ENCODE data around the gene ARHGAP15. TPM values are rescaled to one million over a fixed set of nuclear protein-coding genes. Genes with fewer than 3 reads are reported as not detected.
A peak's percentile ranks its signal among the peaks of the same experiment; 100 is the strongest.

The ARHGAP15 gene
- total and polyA plus RNA-seq, 5 donors from 2014 or later, result 242 to 285 (median 260) TPM

GRCh38 chr2:143440411-143441012 lies 311.3 kb downstream of the ARHGAP15 start:
- Mint-ChIP-seq H3K9me3 (no peaks in the 10 kb centered on the region), H3K4me3 (no peak overlapping the region), H3K36me3 (peaks cover 34% of the 10 kb centered on the region), H3K27ac (peak overlapping the region in 2 of 3 donors; percentile 20 to 69), H3K4me1 (peaks cover 4 to 23% (median 13%) of the 10 kb centered on the region in 4 donors), H3K27me3 (no peaks in the 10 kb centered on the region)
- H3K27me3 ChIP-seq (ENCODE audit: control insufficient read depth, insufficient read depth, low read length), result no peaks in the 10 kb centered on the region
- no peaks in the 10 kb centered on the region for H3K4me1 ChIP-seq (ENCODE audit: control insufficient read depth, insufficient read depth, low read length, poor library complexity, severe bottlenecking)
- ATAC-seq (ENCODE audit: low read depth in 2 of 2) (no peak), DNase-seq (no peak)
- peak overlapping the region; percentile 11 for H3K27ac ChIP-seq (ENCODE audit: insufficient read depth, low read length, poor library complexity, severe bottlenecking)
- H3K9me3 ChIP-seq (ENCODE audit: control insufficient read depth in 2 of 2, low read length in 2 of 2), result no peaks in the 10 kb centered on the region
- H3K36me3 ChIP-seq (ENCODE audit: control insufficient read depth, insufficient read depth, low read length), result peaks cover 45% of the 10 kb centered on the region
- H3K4me3 ChIP-seq (ENCODE audit: low read depth, low read length), result no peak overlapping the region

GRCh38 chr2:143442193-143442592 lies 313.0 kb downstream of the ARHGAP15 start:
- Histone ChIP-seq H3K36me3 (ENCODE audit: control insufficient read depth, insufficient read depth, low read length) (peaks cover 30% of the 10 kb centered on the region), H3K9me3 (ENCODE audit: control insufficient read depth in 2 of 2, low read length in 2 of 2) (no peaks in the 10 kb centered on the region), H3K4me1 (ENCODE audit: control insufficient read depth, insufficient read depth, low read length, poor library complexity, severe bottlenecking) (no peaks in the 10 kb centered on the region), H3K27ac (ENCODE audit: insufficient read depth, low read length, poor library complexity, severe bottlenecking) (no peak overlapping the region), H3K4me3 (ENCODE audit: low read depth, low read length) (no peak overlapping the region), H3K27me3 (ENCODE audit: control insufficient read depth, insufficient read depth, low read length) (no peaks in the 10 kb centered on the region)
- H3K36me3 Mint-ChIP-seq, result peaks cover 35% of the 10 kb centered on the region
- no peaks in the 10 kb centered on the region for H3K27me3 Mint-ChIP-seq
- ATAC-seq (ENCODE audit: low read depth in 2 of 2), result no peak
- no peaks in the 10 kb centered on the region for H3K9me3 Mint-ChIP-seq
- H3K4me1 Mint-ChIP-seq, result peaks cover 6 to 23% (median 14%) of the 10 kb centered on the region in 4 donors
- no peak overlapping the region for H3K4me3 Mint-ChIP-seq
- DNase-seq, result no peak
- H3K27ac Mint-ChIP-seq, result no peak overlapping the region

GRCh38 chr2:143451642-143452281 lies 322.5 kb downstream of the ARHGAP15 start:
- Mint-ChIP-seq H3K27me3 (no peaks in the 10 kb centered on the region), H3K9me3 (no peaks in the 10 kb centered on the region), H3K4me3 (peak overlapping the region in 1 of 4 donors; percentile 31), H3K27ac (no peak overlapping the region), H3K36me3 (peaks cover 41% of the 10 kb centered on the region), H3K4me1 (peaks cover 24 to 46% (median 31%) of the 10 kb centered on the region in 4 donors)
- DNase-seq, result no peak
- no peak for ATAC-seq (ENCODE audit: low read depth in 2 of 2)
- H3K27ac ChIP-seq (ENCODE audit: insufficient read depth, low read length, poor library complexity, severe bottlenecking), result no peak overlapping the region
- peaks cover 11% of the 10 kb centered on the region for H3K36me3 ChIP-seq (ENCODE audit: control insufficient read depth, insufficient read depth, low read length)
- H3K4me1 ChIP-seq (ENCODE audit: control insufficient read depth, insufficient read depth, low read length, poor library complexity, severe bottlenecking), result no peaks in the 10 kb centered on the region
- H3K4me3 ChIP-seq (ENCODE audit: low read depth, low read length), result no peak overlapping the region
- H3K9me3 ChIP-seq (ENCODE audit: control insufficient read depth in 2 of 2, low read length in 2 of 2), result no peaks in the 10 kb centered on the region
- H3K27me3 ChIP-seq (ENCODE audit: control insufficient read depth, insufficient read depth, low read length), result no peaks in the 10 kb centered on the region

GRCh38 chr2:143452817-143453451 lies 323.7 kb downstream of the ARHGAP15 start:
- ATAC-seq (ENCODE audit: low read depth in 2 of 2), result peak; percentile 72 to 80
- Mint-ChIP-seq H3K36me3 (peaks cover 38% of the 10 kb centered on the region), H3K4me1 (peaks cover 20 to 44% (median 31%) of the 10 kb centered on the region in 4 donors), H3K9me3 (no peaks in the 10 kb centered on the region), H3K27me3 (no peaks in the 10 kb centered on the region), H3K4me3 (peak overlapping the region in 1 of 4 donors; percentile 15), H3K27ac (peak overlapping the region in 1 of 3 donors; percentile 15)
- DNase-seq, result peak in 2 of 3 donors; percentile 33 to 49
- Histone ChIP-seq H3K9me3 (ENCODE audit: control insufficient read depth in 2 of 2, low read length in 2 of 2) (no peaks in the 10 kb centered on the region), H3K4me3 (ENCODE audit: low read depth, low read length) (peak overlapping the region; percentile 23), H3K27me3 (ENCODE audit: control insufficient read depth, insufficient read depth, low read length) (no peaks in the 10 kb centered on the region), H3K36me3 (ENCODE audit: control insufficient read depth, insufficient read depth, low read length) (peaks cover 9% of the 10 kb centered on the region), H3K4me1 (ENCODE audit: control insufficient read depth, insufficient read depth, low read length, poor library complexity, severe bottlenecking) (no peaks in the 10 kb centered on the region), H3K27ac (ENCODE audit: insufficient read depth, low read length, poor library complexity, severe bottlenecking) (no peak overlapping the region)

GRCh38 chr2:143453981-143454511 lies 324.8 kb downstream of the ARHGAP15 start:
- Mint-ChIP-seq H3K4me1 (peaks cover 16 to 35% (median 30%) of the 10 kb centered on the region in 4 donors), H3K36me3 (peaks cover 40% of the 10 kb centered on the region)
- no peak overlapping the region for H3K27ac ChIP-seq (ENCODE audit: insufficient read depth, low read length, poor library complexity, severe bottlenecking)

GRCh38 chr2:143455317-143455716 lies 326.1 kb downstream of the ARHGAP15 start:
- Histone ChIP-seq H3K36me3 (ENCODE audit: control insufficient read depth, insufficient read depth, low read length) (peaks cover 13% of the 10 kb centered on the region), H3K27me3 (ENCODE audit: control insufficient read depth, insufficient read depth, low read length) (no peaks in the 10 kb centered on the region), H3K4me3 (ENCODE audit: low read depth, low read length) (no peak overlapping the region), H3K27ac (ENCODE audit: insufficient read depth, low read length, poor library complexity, severe bottlenecking) (no peak overlapping the region), H3K4me1 (ENCODE audit: control insufficient read depth, insufficient read depth, low read length, poor library complexity, severe bottlenecking) (no peaks in the 10 kb centered on the region), H3K9me3 (ENCODE audit: control insufficient read depth in 2 of 2, low read length in 2 of 2) (no peaks in the 10 kb centered on the region)
- peaks cover 16 to 35% (median 30%) of the 10 kb centered on the region in 4 donors for H3K4me1 Mint-ChIP-seq
- H3K27me3 Mint-ChIP-seq, result no peaks in the 10 kb centered on the region
- H3K36me3 Mint-ChIP-seq, result peaks cover 34% of the 10 kb centered on the region
- no peak overlapping the region for H3K27ac Mint-ChIP-seq
- no peak overlapping the region for H3K4me3 Mint-ChIP-seq
- no peaks in the 10 kb centered on the region for H3K9me3 Mint-ChIP-seq
- DNase-seq, result no peak
- no peak for ATAC-seq (ENCODE audit: low read depth in 2 of 2)

More at GRCh38 chr2:143453981-143454511, 324.8 kb downstream of the ARHGAP15 start:
- no peak for ATAC-seq (ENCODE audit: low read depth in 2 of 2)
- Histone ChIP-seq H3K4me1 (ENCODE audit: control insufficient read depth, insufficient read depth, low read length, poor library complexity, severe bottlenecking) (no peaks in the 10 kb centered on the region), H3K9me3 (ENCODE audit: control insufficient read depth in 2 of 2, low read length in 2 of 2) (no peaks in the 10 kb centered on the region), H3K36me3 (ENCODE audit: control insufficient read depth, insufficient read depth, low read length) (peaks cover 13% of the 10 kb centered on the region), H3K27me3 (ENCODE audit: control insufficient read depth, insufficient read depth, low read length) (no peaks in the 10 kb centered on the region), H3K4me3 (ENCODE audit: low read depth, low read length) (no peak overlapping the region)
- no peak overlapping the region for H3K4me3 Mint-ChIP-seq
- H3K9me3 Mint-ChIP-seq, result no peaks in the 10 kb centered on the region
- no peak overlapping the region for H3K27ac Mint-ChIP-seq
- no peaks in the 10 kb centered on the region for H3K27me3 Mint-ChIP-seq
- DNase-seq, result no peak

- Mint-ChIP-seq H3K27ac (no peak overlapping the region), H3K4me1 (peaks cover 7 to 19% (median 13%) of the 10 kb centered on the region in 4 donors)
These were observed 329.3 kb downstream of the ARHGAP15 start for GRCh38 chr2:143458258-143459190.

More at GRCh38 chr2:143458258-143459190, 329.3 kb downstream of the ARHGAP15 start:
- H3K36me3 ChIP-seq (ENCODE audit: control insufficient read depth, insufficient read depth, low read length), result peaks cover 4% of the 10 kb centered on the region
- H3K4me3 ChIP-seq (ENCODE audit: low read depth, low read length), result no peak overlapping the region
- Mint-ChIP-seq H3K36me3 (peaks cover 30% of the 10 kb centered on the region), H3K4me3 (no peak overlapping the region), H3K27me3 (no peaks in the 10 kb centered on the region), H3K9me3 (no peaks in the 10 kb centered on the region)
- no peak for DNase-seq
- no peaks in the 10 kb centered on the region for H3K9me3 ChIP-seq (ENCODE audit: control insufficient read depth in 2 of 2, low read length in 2 of 2)
- H3K27me3 ChIP-seq (ENCODE audit: control insufficient read depth, insufficient read depth, low read length), result no peaks in the 10 kb centered on the region
- no peak overlapping the region for H3K27ac ChIP-seq (ENCODE audit: insufficient read depth, low read length, poor library complexity, severe bottlenecking)
- ATAC-seq (ENCODE audit: low read depth in 2 of 2), result no peak
- H3K4me1 ChIP-seq (ENCODE audit: control insufficient read depth, insufficient read depth, low read length, poor library complexity, severe bottlenecking), result no peaks in the 10 kb centered on the region

Measured in CD4-positive, CD25-positive, alpha-beta regulatory T cell (primary cell).